HCT116 (cell line): ENCODE measurements around the gene AMOT. TPM values are rescaled to one million over a fixed set of nuclear protein-coding genes. Genes with fewer than 3 reads are reported as not detected.

Source experiments
- ATAC-seq: fragments of 200-7000 bp; cut with Tn5 transposase; 2 replicates; pipeline ENCODE4 v1.9.1; 2020; ENCODE audit warnings: mild to moderate bottlenecking, moderate library complexity
- BruUV-seq: library from RNA; stranded (reverse); fragments of 400-500 nt; replicated peaks from 2 replicates; lab custom pipeline; 2021; lab: Mats Ljungman, UMichigan
- CTCF ChIA-PET: fragments of 300-600 bp; sonication (Branson Sonifier 250); formaldehyde crosslinking; loops from one replicate; lab custom pipeline; 2021; ENCODE audit warnings: antibody characterized with exemption; lab: Charles Lee
- POLR2A ChIA-PET: fragments of 300-600, 350-600 bp; sonication (Branson Sonifier 250); formaldehyde crosslinking; loops from one replicate; lab custom pipeline; 2021; ENCODE audit warnings: antibody characterized with exemption; lab: Charles Lee
- RAD21 ChIA-PET, 2 experiments: fragments of 300-600 bp; sonication (Branson Sonifier 250); formaldehyde crosslinking; loops; one replicate each; lab custom pipeline; 2023; ENCODE audit warnings: low total read pairs in 2 of 2; ENCODE audit not compliant: uncharacterized antibody in 2 of 2, unreplicated experiment in 2 of 2, low non-redundant PET in 1 of 2; lab: Charles Lee
- DNase-seq: peaks from one replicate; pipeline ENCODE4 v3.0.0-alpha.2; 2010; ENCODE audit warnings: low read depth, low spot score
- H2AFZ ChIP-seq: fragments of 200-600 bp; shearing (Covaris generic), sonication (generic); 2 replicates; pipeline ENCODE4 v1.6.1; 2017; ENCODE audit warnings: low read depth, mixed run types, mixed read lengths, antibody characterized with exemption, low read length; ENCODE audit not compliant: poor library complexity, severe bottlenecking
- H3K27ac ChIP-seq: 2 replicates; pipeline ENCODE4 v1.5.1; 2012; ENCODE audit warnings: low read depth, low read length
- H3K27me3 ChIP-seq: fragments of 200-600 bp; sonication (generic); 2 replicates; pipeline ENCODE4 v1.6.1; 2016; ENCODE audit warnings: mixed run types, low read length, mixed read lengths; ENCODE audit not compliant: insufficient read depth
- H3K36me3 ChIP-seq, 2 experiments: fragments of 200-500 bp in 1 of 2; fragments of 200-600 bp in 1 of 2; sonication (Bioruptor generic) in 1 of 2; sonication (generic) in 1 of 2; 2 replicates each; pipeline versions ENCODE4 v1.5.1 to v1.6.1; 2014 to 2016; ENCODE audit warnings: low read length in 2 of 2, inconsistent platforms in 1 of 2, mixed read lengths in 1 of 2, mixed run types in 1 of 2; ENCODE audit not compliant: insufficient read depth in 2 of 2, control insufficient read depth in 1 of 2
- H3K4me1 ChIP-seq, 2 experiments: fragments of 200-600 bp in 1 of 2; sonication (generic) in 1 of 2; 2 replicates each; pipeline versions ENCODE4 v1.5.1 to v1.6.1; 2012 to 2017; ENCODE audit warnings: low read length in 2 of 2, inconsistent platforms in 1 of 2, mild to moderate bottlenecking in 1 of 2, mixed read lengths in 1 of 2, mixed run types in 1 of 2, moderate library complexity in 1 of 2; ENCODE audit not compliant: insufficient read depth in 2 of 2, control insufficient read depth in 1 of 2
- H3K4me2 ChIP-seq: fragments of 200-600 bp; sonication (generic); 2 replicates; pipeline ENCODE4 v1.6.1; 2017; ENCODE audit warnings: mixed run types, low read length, mixed read lengths
- H3K4me3 ChIP-seq, 2 experiments: fragments of 200-600 bp in 1 of 2; sonication (generic) in 1 of 2; replicated peaks in 1 of 2; 2 replicates each; pipeline ENCODE4 v1.5.1; 2011 to 2016; ENCODE audit warnings: low read length in 2 of 2, control low read depth in 1 of 2, low read depth in 1 of 2, mild to moderate bottlenecking in 1 of 2, mixed read lengths in 1 of 2, mixed run types in 1 of 2
- H3K79me2 ChIP-seq: fragments of 200-600 bp; sonication (generic); 2 replicates; pipeline ENCODE4 v1.6.1; 2017; ENCODE audit warnings: mild to moderate bottlenecking, mixed run types, low read length, moderate library complexity, mixed read lengths; ENCODE audit not compliant: insufficient read depth
- H3K9ac ChIP-seq: fragments of 200-600 bp; sonication (generic); 2 replicates; pipeline ENCODE4 v1.6.1; 2016; ENCODE audit warnings: low read length, mixed read lengths
- H3K9me2 ChIP-seq: fragments of 200-600 bp; sonication (generic), shearing (Covaris generic); 2 replicates; pipeline ENCODE4 v1.6.1; 2017; ENCODE audit warnings: mixed run types, mild to moderate bottlenecking, moderate library complexity; ENCODE audit not compliant: insufficient read depth
- H3K9me3 ChIP-seq, 2 experiments: fragments of 200-500 bp in 1 of 2; fragments of 200-600 bp in 1 of 2; sonication (Bioruptor generic) in 1 of 2; sonication (generic) in 1 of 2; 2 replicates each; pipeline ENCODE4 v1.6.1; 2014 to 2017; ENCODE audit warnings: low read length in 2 of 2, mixed read lengths in 2 of 2, inconsistent platforms in 1 of 2, low read depth in 1 of 2, mild to moderate bottlenecking in 1 of 2, mixed run types in 1 of 2, moderate library complexity in 1 of 2; ENCODE audit not compliant: control insufficient read depth in 1 of 2, insufficient read depth in 1 of 2
- H4K20me1 ChIP-seq: fragments of 200-600 bp; sonication (generic), shearing (Covaris generic); 2 replicates; pipeline ENCODE4 v1.6.1; 2017; ENCODE audit warnings: mixed run types, mild to moderate bottlenecking, moderate library complexity; ENCODE audit not compliant: insufficient read depth
- ATF3 ChIP-seq: IDR thresholded peaks from 2 replicates; pipeline ENCODE4 v1.6.1; 2012
- CBX3 ChIP-seq: IDR thresholded peaks from 2 replicates; pipeline ENCODE4 v1.6.1; 2012; ENCODE audit warnings: low read depth
- CTCF ChIP-seq, 3 experiments: fragments of 200-600 bp in 1 of 3; sonication (generic) in 1 of 3; IDR thresholded peaks in 2 of 3; conservative IDR thresholded peaks in 1 of 3; 2 replicates each; pipeline ENCODE4 v1.5.1; 2012 to 2017; ENCODE audit warnings: low read depth in 2 of 3, low read length in 2 of 3, antibody characterized with exemption in 1 of 3, borderline replicate concordance in 1 of 3, control low read depth in 1 of 3, mild to moderate bottlenecking in 1 of 3, mixed read lengths in 1 of 3, mixed run types in 1 of 3, moderate library complexity in 1 of 3; ENCODE audit not compliant: insufficient read depth in 1 of 3
- EGR1 ChIP-seq: IDR thresholded peaks from 2 replicates; pipeline ENCODE4 v1.6.1; 2012; ENCODE audit warnings: low read depth
- ELF1 ChIP-seq: IDR thresholded peaks from 2 replicates; pipeline ENCODE4 v1.6.1; 2012; ENCODE audit warnings: low read depth, borderline replicate concordance
- EZH2 ChIP-seq: fragments of 200-600 bp; sonication (generic); IDR thresholded peaks from 2 replicates; pipeline ENCODE4 v1.6.1; 2017; ENCODE audit warnings: antibody characterized with exemption, mixed run types
- EZH2phosphoT487 ChIP-seq: fragments of 200-600 bp; IDR thresholded peaks from 2 replicates; pipeline ENCODE4 v1.6.1; 2018; ENCODE audit warnings: antibody characterized with exemption, borderline replicate concordance
- JUND ChIP-seq: IDR thresholded peaks from 2 replicates; pipeline ENCODE4 v1.6.1; 2012
- MAX ChIP-seq: IDR thresholded peaks from 2 replicates; pipeline ENCODE4 v1.6.1; 2012
- POLR2AphosphoS5 ChIP-seq: IDR thresholded peaks from 2 replicates; pipeline ENCODE4 v1.6.1; 2011; ENCODE audit warnings: mild to moderate bottlenecking, low read depth, low read length, moderate library complexity
- REST ChIP-seq: IDR thresholded peaks from 2 replicates; pipeline ENCODE4 v1.6.1; 2012; ENCODE audit warnings: low read depth
- SRF ChIP-seq: IDR thresholded peaks from 2 replicates; pipeline ENCODE4 v1.6.1; 2012; ENCODE audit warnings: low read depth
- TCF7L2 ChIP-seq: IDR thresholded peaks from 2 replicates; pipeline ENCODE4 v1.7.0; 2011; ENCODE audit warnings: borderline replicate concordance, inconsistent platforms; ENCODE audit not compliant: insufficient read depth, insufficient read length; ENCODE audit errors: extremely low read depth
- ZBTB33 ChIP-seq: IDR thresholded peaks from 2 replicates; pipeline ENCODE4 v1.6.1; 2011; ENCODE audit warnings: mild to moderate bottlenecking, low read length, moderate library complexity; ENCODE audit not compliant: insufficient replicate concordance; ENCODE audit errors: extremely low read depth
- ZFX ChIP-seq: fragments of 450-650 bp; IDR thresholded peaks from 2 replicates; pipeline ENCODE4 v1.6.1; 2017
- intact Hi-C: fragments of 100-400 bp; cut with micrococcal nuclease; formaldehyde crosslinking; loops from 2 replicates; pipeline ENCODE4 v1.10.0; 2022
- total RNA-seq: library from RNA; stranded (reverse); gene quantifications from one replicate; pipeline ENCODE4 v1.2.1, GENCODE V29; 2021; ENCODE audit not compliant: unreplicated experiment

The AMOT gene
- total RNA-seq, 1 experiment from 2014 or later: 7.7 TPM

GRCh38 chrX:112846782-112847181 is 6.2 kb upstream of the AMOT start:
- intact Hi-C loops: no loop called here
- no peak overlapping the region for H3K9ac ChIP-seq
- no peak overlapping the region for H3K27ac ChIP-seq
- ChIA-PET POLR2A (no interaction called here), CTCF (no interaction called here), RAD21 (no interaction called here)
- no peaks in the 10 kb centered on the region for H3K79me2 ChIP-seq
- peaks cover 0 to under 1% of the 10 kb centered on the region in 2 experiments; a peak in 1 of 4 replicates for H3K4me1 ChIP-seq
- DNase-seq: no peak
- no peak overlapping the region for H2AFZ ChIP-seq
- TF ChIP-seq POLR2AphosphoS5: no peak
- no peak for TF ChIP-seq CBX3
- TF ChIP-seq TCF7L2: no peak
- TF ChIP-seq REST: no peak
- TF ChIP-seq EZH2phosphoT487: no peak
- no peak for TF ChIP-seq EGR1
- TF ChIP-seq ELF1: no peak
- no peak for TF ChIP-seq SRF
- TF ChIP-seq JUND: no peak
- TF ChIP-seq ZBTB33: no peak
- no peak for TF ChIP-seq CTCF (IDR thresholded peaks at IDR 0.05 in 2 of 3, conservative IDR thresholded peaks at IDR 0.05 in 1 of 3; ENCODE audit: borderline replicate concordance in 1 of 3, insufficient read depth in 1 of 3, low read depth in 2 of 3, low read length in 2 of 3)
- TF ChIP-seq ATF3: no peak
- TF ChIP-seq ZFX: no peak
- no peak for TF ChIP-seq MAX
- TF ChIP-seq EZH2: no peak
- no peaks in the 10 kb centered on the region for H3K9me3 ChIP-seq
- no peak for ATAC-seq
- no peak overlapping the region for H3K4me3 ChIP-seq
- no peaks in the 10 kb centered on the region for H3K9me2 ChIP-seq
- no peak overlapping the region for H3K4me2 ChIP-seq
- H4K20me1 ChIP-seq: no peaks in the 10 kb centered on the region
- no TSS peak for BruUV-seq
- H3K36me3 ChIP-seq: no peaks in the 10 kb centered on the region
- no peaks in the 10 kb centered on the region for H3K27me3 ChIP-seq
